CD8-positive, alpha-beta memory T cell (primary cell): ENCODE data around the gene TDRD3. TPM values are rescaled to one million over a fixed set of nuclear protein-coding genes. Genes with fewer than 3 reads are reported as not detected.
"Not testable (repeated sequence)": the region's sequence is repeated elsewhere in the genome, so short reads cannot be mapped to it uniquely, and the experiment has no call there.

Source experiments
- CTCF ChIA-PET: fragments of 350-600 bp; sonication (Branson Sonifier 250); formaldehyde crosslinking; loops from one replicate; lab custom pipeline; 2021; ENCODE audit warnings: antibody characterized with exemption; lab: Charles Lee
- POLR2A ChIA-PET: fragments of 350-600 bp; sonication (Branson Sonifier 250); formaldehyde crosslinking; loops from one replicate; lab custom pipeline; 2021; ENCODE audit warnings: antibody characterized with exemption; lab: Charles Lee
- DNase-seq, 5 donors: peaks; one replicate each; pipeline versions ENCODE4 v3.0.0 to v3.0.0-alpha.2; 2020 to 2022; ENCODE audit warnings: mixed read lengths in 1 of 5
- H3K27ac ChIP-seq: one replicate; pipeline ENCODE4 v1.7.0; 2013; ENCODE audit warnings: low read depth, mild to moderate bottlenecking, low read length, moderate library complexity
- H3K27me3 ChIP-seq: 2 replicates; pipeline ENCODE4 v1.7.0; 2013; ENCODE audit warnings: low read length, mild to moderate bottlenecking; ENCODE audit not compliant: insufficient read depth, poor library complexity, severe bottlenecking
- H3K36me3 ChIP-seq: 2 replicates; pipeline ENCODE4 v1.7.0; 2013; ENCODE audit warnings: mild to moderate bottlenecking, low read length, moderate library complexity; ENCODE audit not compliant: insufficient read depth
- H3K4me1 ChIP-seq: 2 replicates; pipeline ENCODE4 v1.7.0; 2013; ENCODE audit warnings: mild to moderate bottlenecking, low read length, moderate library complexity; ENCODE audit not compliant: insufficient read depth
- H3K4me3 ChIP-seq: 2 replicates; pipeline ENCODE4 v1.7.0; 2013; ENCODE audit warnings: mild to moderate bottlenecking, low read length
- H3K9me3 ChIP-seq: 2 replicates; pipeline ENCODE4 v1.7.0; 2013; ENCODE audit warnings: mild to moderate bottlenecking, low read length
- H3K27ac Mint-ChIP-seq, 8 donors: one replicate each; pipeline ENCODE4 v1.8.0; 2020 to 2021; ENCODE audit warnings: mixed read lengths in 8 of 8, mild to moderate bottlenecking in 6 of 8, inconsistent platforms in 3 of 8, moderate library complexity in 3 of 8
- H3K27me3 Mint-ChIP-seq, 2 donors: one replicate each; pipeline ENCODE4 v1.8.0; 2020 to 2021; ENCODE audit warnings: mixed read lengths in 2 of 2, mild to moderate bottlenecking in 1 of 2, moderate library complexity in 1 of 2
- H3K36me3 Mint-ChIP-seq, 3 donors: one replicate each; pipeline ENCODE4 v1.8.0; 2020 to 2021; ENCODE audit warnings: mixed read lengths in 3 of 3, inconsistent platforms in 1 of 3, mild to moderate bottlenecking in 1 of 3
- H3K4me1 Mint-ChIP-seq, 3 donors: one replicate each; pipeline ENCODE4 v1.8.0; 2020 to 2021; ENCODE audit warnings: mixed read lengths in 3 of 3, inconsistent platforms in 1 of 3, mild to moderate bottlenecking in 1 of 3
- H3K4me3 Mint-ChIP-seq, 7 donors: one replicate each; pipeline ENCODE4 v1.8.0; 2020 to 2021; ENCODE audit warnings: mixed read lengths in 7 of 7, mild to moderate bottlenecking in 6 of 7, moderate library complexity in 4 of 7, inconsistent platforms in 2 of 7
- H3K9me3 Mint-ChIP-seq, 5 donors: one replicate each; pipeline ENCODE4 v1.8.0; 2020 to 2022; ENCODE audit warnings: mixed read lengths in 5 of 5, mild to moderate bottlenecking in 3 of 5, moderate library complexity in 2 of 5, inconsistent platforms in 1 of 5
- polyA plus RNA-seq: library from polyadenylated mRNA; unstranded; fragments of 300-500 nt; fragmentation: Illumina TruSeq; gene quantifications from one replicate; pipeline ENCODE4 v1.2.3, GENCODE V29; 2021
- total RNA-seq, 2 experiments: library from RNA; stranded (reverse); gene quantifications; one replicate each; pipeline ENCODE4 v1.2.3, GENCODE V29; 2021

The TDRD3 gene
- total and polyA plus RNA-seq, 3 experiments from 2014 or later = 8.7 to 22.7 (median 21.2) TPM

DNA sequence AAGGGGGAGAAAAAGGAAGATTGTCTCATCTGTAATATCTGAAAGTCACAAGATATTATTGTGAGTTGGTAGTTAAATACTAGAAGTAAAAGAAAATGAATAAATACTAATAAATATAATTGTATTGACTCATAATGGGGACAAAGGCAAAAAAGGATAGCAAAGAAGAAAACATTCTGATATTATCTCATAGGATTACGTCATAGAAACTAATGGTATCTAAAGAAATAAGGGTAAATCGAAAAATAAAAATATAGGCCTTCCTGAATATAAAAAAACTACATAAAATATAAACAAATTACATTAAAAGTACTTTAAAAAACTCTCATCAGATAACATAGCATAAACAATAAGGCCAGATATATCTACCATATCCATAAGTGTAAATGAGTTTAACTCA lies 38.6 kb upstream of the TDRD3 start:
- H3K27ac Mint-ChIP-seq = no peak overlapping the region
- CTCF ChIA-PET = no interaction called here
- H3K27ac ChIP-seq = no peak overlapping the region

DNA sequence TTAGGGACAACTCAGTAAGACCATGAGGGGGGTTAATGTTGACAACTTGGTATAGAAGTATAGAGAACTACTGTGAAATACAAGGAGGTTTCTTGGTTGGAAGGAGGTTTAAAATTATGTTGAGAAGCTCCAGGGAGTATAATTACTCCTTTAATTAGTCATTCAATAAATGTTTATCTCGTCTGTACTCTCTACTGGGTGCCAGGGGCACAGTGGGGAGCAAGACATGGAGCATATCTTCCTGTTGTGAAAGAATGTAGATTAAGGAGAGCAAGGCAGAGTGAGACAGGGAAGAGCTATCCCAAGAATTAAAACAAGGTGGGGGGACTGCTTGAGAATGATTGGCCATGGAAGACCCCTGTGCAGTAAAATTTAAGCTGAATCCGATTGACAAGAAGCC lies 33.7 kb upstream of the TDRD3 start:
- Mint-ChIP-seq H3K4me1 (no peaks in the 10 kb centered on the region), H3K36me3 (no peaks in the 10 kb centered on the region)

More for the DNA sequence above, 38.6 kb upstream of the TDRD3 start:
- H3K27me3 Mint-ChIP-seq = peaks cover 7 to 12% of the 10 kb centered on the region in 2 donors
- H3K36me3 Mint-ChIP-seq = no peaks in the 10 kb centered on the region
- no peak for DNase-seq
- H3K4me1 ChIP-seq = no peaks in the 10 kb centered on the region
- H3K4me1 Mint-ChIP-seq = no peaks in the 10 kb centered on the region
- no peaks in the 10 kb centered on the region for H3K36me3 ChIP-seq
- H3K27me3 ChIP-seq = no peaks in the 10 kb centered on the region
- H3K4me3 Mint-ChIP-seq = no peak overlapping the region
- no peak overlapping the region for H3K4me3 ChIP-seq
- no peaks in the 10 kb centered on the region for H3K9me3 Mint-ChIP-seq
- POLR2A ChIA-PET = no interaction called here
- no peaks in the 10 kb centered on the region for H3K9me3 ChIP-seq

DNA sequence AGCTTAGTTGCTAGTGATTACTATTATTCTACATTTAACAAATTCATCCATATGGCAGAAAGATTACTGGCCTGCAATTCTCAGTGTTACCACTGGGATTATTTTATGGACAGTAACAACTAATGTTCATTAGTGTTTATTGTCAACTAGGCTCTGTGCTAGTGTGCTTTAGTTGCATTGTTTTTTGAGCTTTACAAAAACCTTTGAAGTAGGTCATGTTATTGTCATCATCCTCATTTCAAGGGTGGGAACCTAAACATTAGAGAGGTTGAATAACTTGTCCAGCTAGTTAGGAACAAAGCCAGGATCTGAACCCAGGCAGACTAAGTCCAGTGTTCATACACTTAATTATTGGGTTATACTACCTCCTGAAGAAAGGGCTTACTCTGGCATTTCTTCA lies 27.8 kb upstream of the TDRD3 start:
- H3K9me3 ChIP-seq = no peaks in the 10 kb centered on the region
- ChIA-PET CTCF (interaction anchor here (0.7 kb wide), 2 partner anchors 8 to 30 kb away, joined by 3 read pairs; no protein-coding TSS in a partner anchor), POLR2A (no interaction called here)
- Mint-ChIP-seq H3K9me3 (no peaks in the 10 kb centered on the region), H3K4me3 (no peak overlapping the region), H3K27ac (no peak overlapping the region), H3K36me3 (no peaks in the 10 kb centered on the region), H3K27me3 (peaks cover 4 to 8% of the 10 kb centered on the region in 2 donors), H3K4me1 (no peaks in the 10 kb centered on the region)
- no peak overlapping the region for H3K4me3 ChIP-seq
- H3K27me3 ChIP-seq = no peaks in the 10 kb centered on the region
- DNase-seq = no peak
- H3K36me3 ChIP-seq = no peaks in the 10 kb centered on the region
- H3K27ac ChIP-seq = no peak overlapping the region
- no peaks in the 10 kb centered on the region for H3K4me1 ChIP-seq

More for the DNA sequence above, 33.7 kb upstream of the TDRD3 start:
- H3K4me1 ChIP-seq = no peaks in the 10 kb centered on the region
- Mint-ChIP-seq H3K9me3 (no peaks in the 10 kb centered on the region), H3K27ac (no peak overlapping the region), H3K4me3 (no peak overlapping the region), H3K27me3 (peaks cover 7 to 14% of the 10 kb centered on the region in 2 donors)
- no peak for DNase-seq
- ChIA-PET POLR2A (no interaction called here), CTCF (interaction anchor here (1.0 kb wide), 1 partner anchor 36 kb away, joined by 3 read pairs; no protein-coding TSS in a partner anchor)
- no peak overlapping the region for H3K4me3 ChIP-seq
- H3K27me3 ChIP-seq = no peaks in the 10 kb centered on the region
- H3K36me3 ChIP-seq = no peaks in the 10 kb centered on the region
- H3K9me3 ChIP-seq = no peaks in the 10 kb centered on the region
- no peak overlapping the region for H3K27ac ChIP-seq

DNA sequence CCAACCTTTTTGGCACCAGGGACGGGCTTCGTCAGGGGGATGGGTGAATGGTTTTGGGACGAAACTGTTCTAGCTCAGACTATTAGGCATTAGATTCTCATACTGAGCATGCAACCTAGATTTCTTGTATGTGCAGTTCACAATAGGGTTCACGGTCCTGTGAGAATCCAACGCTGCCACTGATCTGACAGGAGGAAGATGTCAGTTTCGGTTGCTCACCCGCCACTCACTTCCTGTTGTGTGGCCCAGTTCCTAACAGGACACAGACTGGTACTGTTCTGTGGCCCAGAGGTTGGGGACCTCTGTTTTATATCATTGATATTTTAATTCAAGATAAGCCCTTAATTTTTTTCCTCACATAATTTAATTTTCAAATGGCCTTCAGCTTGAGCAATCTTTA lies 26.7 kb upstream of the TDRD3 start:
- no peaks in the 10 kb centered on the region for H3K9me3 Mint-ChIP-seq
- H3K27me3 Mint-ChIP-seq = peaks cover 4 to 13% of the 10 kb centered on the region in 2 donors
- DNase-seq = no peak
- H3K27ac Mint-ChIP-seq = peak overlapping the region in 3 of 8 donors; percentile 8 to 68 (median 46)
- Histone ChIP-seq H3K9me3 (no peaks in the 10 kb centered on the region), H3K27ac (no peak overlapping the region), H3K36me3 (no peaks in the 10 kb centered on the region), H3K4me1 (no peaks in the 10 kb centered on the region), H3K4me3 (no peak overlapping the region), H3K27me3 (no peaks in the 10 kb centered on the region)
- POLR2A ChIA-PET = no interaction called here
- peak overlapping the region in 2 of 7 donors; percentile 45 to 53 for H3K4me3 Mint-ChIP-seq
- CTCF ChIA-PET = interaction anchor here (0.6 kb wide), 1 partner anchor 872 kb away, joined by 3 read pairs; no protein-coding TSS in a partner anchor
- H3K36me3 Mint-ChIP-seq = no peaks in the 10 kb centered on the region
- no peaks in the 10 kb centered on the region for H3K4me1 Mint-ChIP-seq

DNA sequence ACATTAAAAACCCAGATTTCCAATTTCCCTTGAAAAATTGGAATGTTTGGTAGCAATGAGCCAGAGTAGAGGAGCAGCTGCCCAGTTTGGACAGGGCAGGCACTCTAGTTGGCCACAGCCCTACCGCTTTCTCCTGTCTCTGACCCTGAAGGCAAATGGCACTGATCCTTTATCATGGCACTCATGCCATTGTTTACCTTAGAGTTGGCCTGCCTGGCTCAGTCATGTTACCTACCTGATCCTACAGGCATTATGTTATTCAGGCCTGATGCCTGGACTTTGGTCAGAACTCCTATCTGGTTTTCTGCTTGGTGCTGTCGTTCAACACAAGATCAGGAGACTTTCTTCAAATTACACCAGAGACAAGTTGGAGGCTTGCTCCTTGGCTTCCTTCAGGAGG lies 24.9 kb upstream of the TDRD3 start:
- no peak overlapping the region for H3K4me3 Mint-ChIP-seq
- H3K4me1 ChIP-seq = no peaks in the 10 kb centered on the region
- H3K27ac ChIP-seq = no peak overlapping the region
- no peak overlapping the region for H3K27ac Mint-ChIP-seq
- H3K4me1 Mint-ChIP-seq = no peaks in the 10 kb centered on the region
- DNase-seq = no peak
- POLR2A ChIA-PET = no interaction called here
- H3K4me3 ChIP-seq = no peak overlapping the region
- H3K27me3 Mint-ChIP-seq = peaks cover 2 to 6% of the 10 kb centered on the region in 2 donors
- no peaks in the 10 kb centered on the region for H3K36me3 Mint-ChIP-seq
- CTCF ChIA-PET = no interaction called here
- no peaks in the 10 kb centered on the region for H3K9me3 ChIP-seq
- no peaks in the 10 kb centered on the region for H3K36me3 ChIP-seq
- no peaks in the 10 kb centered on the region for H3K9me3 Mint-ChIP-seq
- no peaks in the 10 kb centered on the region for H3K27me3 ChIP-seq

DNA sequence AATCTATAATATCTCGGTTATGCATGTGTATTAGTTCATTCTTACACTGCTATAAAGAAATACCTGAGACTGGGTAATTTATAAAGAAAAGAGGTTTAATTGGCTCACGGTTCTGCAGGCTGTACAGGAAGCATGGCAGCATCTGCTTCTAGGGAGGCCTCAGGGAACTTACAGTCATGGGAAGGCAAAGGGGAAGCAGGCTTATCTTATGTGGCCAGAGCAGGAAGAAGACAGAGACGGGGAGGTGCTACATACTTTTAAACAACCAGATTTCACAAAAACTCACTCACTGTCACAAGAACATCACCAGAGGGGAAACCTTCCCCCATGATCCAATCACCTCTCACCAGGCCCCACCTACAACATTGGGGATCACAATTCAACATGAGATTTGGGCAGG lies 17.7 kb upstream of the TDRD3 start:
- H3K36me3 ChIP-seq, H3K4me1 Mint-ChIP-seq: not testable (repeated sequence)
- H3K27me3 Mint-ChIP-seq = peaks cover 2 to 18% of the 10 kb centered on the region in 2 donors

DNA sequence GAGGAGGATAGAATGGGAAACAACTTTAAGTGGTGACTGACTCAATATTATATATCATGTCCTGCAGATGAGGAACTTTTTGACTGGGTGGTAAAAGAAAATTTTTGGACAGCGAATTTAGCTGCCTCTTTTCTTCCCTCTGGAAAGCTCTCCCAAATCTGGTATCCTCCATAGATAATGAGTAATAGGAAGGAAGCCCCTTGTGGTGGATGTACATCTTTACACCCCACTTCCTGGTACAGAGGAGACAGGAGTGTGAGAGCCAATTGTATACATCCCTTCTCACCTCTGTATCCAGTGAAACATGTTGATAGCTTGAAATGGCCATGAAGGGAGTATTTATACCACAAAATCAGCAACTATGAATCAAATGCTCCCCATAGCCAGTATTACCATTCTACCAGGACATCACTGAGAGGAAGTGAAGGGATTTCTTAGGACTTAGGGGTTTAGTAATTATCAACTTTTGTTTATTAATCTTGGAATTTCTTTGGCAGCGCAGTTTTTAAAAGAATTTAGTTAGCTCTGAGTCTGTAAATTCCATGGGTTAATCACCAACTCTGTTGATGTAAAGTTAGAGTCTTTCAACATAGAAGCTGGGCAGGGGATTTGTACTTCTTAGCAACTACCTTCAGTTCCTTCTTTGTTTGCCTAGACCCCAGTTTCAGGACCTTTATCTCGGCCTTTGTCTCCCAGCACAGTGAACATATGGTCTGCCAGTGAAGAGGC lies 17.0 kb upstream of the TDRD3 start:
- Histone ChIP-seq H3K36me3 (no peaks in the 10 kb centered on the region), H3K4me3 (no peak overlapping the region), H3K4me1 (no peaks in the 10 kb centered on the region), H3K27ac (no peak overlapping the region), H3K9me3 (no peaks in the 10 kb centered on the region), H3K27me3 (no peaks in the 10 kb centered on the region)
- H3K4me1 Mint-ChIP-seq = no peaks in the 10 kb centered on the region
- no peak for DNase-seq
- H3K27me3 Mint-ChIP-seq = peaks cover 2 to 16% of the 10 kb centered on the region in 2 donors
- no peak overlapping the region for H3K4me3 Mint-ChIP-seq
- ChIA-PET POLR2A (no interaction called here), CTCF (no interaction called here)
- no peaks in the 10 kb centered on the region for H3K36me3 Mint-ChIP-seq
- no peak overlapping the region for H3K27ac Mint-ChIP-seq
- H3K9me3 Mint-ChIP-seq = no peaks in the 10 kb centered on the region

More for the DNA sequence above, 17.7 kb upstream of the TDRD3 start:
- H3K4me3 Mint-ChIP-seq, H3K27ac Mint-ChIP-seq, POLR2A ChIA-PET, H3K27ac ChIP-seq, H3K9me3 ChIP-seq, H3K4me1 ChIP-seq, DNase-seq, H3K27me3 ChIP-seq, CTCF ChIA-PET, H3K36me3 Mint-ChIP-seq, H3K4me3 ChIP-seq, H3K9me3 Mint-ChIP-seq: not testable (repeated sequence)

DNA sequence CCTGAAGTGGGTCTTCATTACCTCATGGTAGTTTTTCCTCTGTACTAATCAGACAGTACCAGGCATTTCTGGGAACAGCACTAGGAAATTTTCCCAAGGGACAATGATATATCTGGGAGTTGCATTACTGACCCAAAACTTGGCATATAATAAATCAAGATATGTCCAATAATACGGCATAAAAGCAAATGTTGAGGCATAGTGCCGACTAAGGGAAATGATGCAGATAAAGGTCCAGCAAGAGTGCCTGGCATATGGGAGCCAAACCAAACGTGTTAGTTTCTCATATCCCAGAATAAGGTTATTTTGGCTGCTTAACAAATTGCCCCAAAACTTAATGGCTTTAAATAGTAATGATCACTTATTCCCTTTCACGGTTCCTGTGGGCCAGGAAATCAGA lies 12.1 kb upstream of the TDRD3 start:
- Mint-ChIP-seq H3K36me3 (no peaks in the 10 kb centered on the region), H3K27me3 (peaks cover 6 to 17% of the 10 kb centered on the region in 2 donors), H3K9me3 (no peaks in the 10 kb centered on the region), H3K4me1 (no peaks in the 10 kb centered on the region), H3K27ac (no peak overlapping the region), H3K4me3 (no peak overlapping the region)
- no peak for DNase-seq
- ChIA-PET CTCF (no interaction called here), POLR2A (no interaction called here)
- no peaks in the 10 kb centered on the region for H3K36me3 ChIP-seq
- no peaks in the 10 kb centered on the region for H3K9me3 ChIP-seq
- H3K27ac ChIP-seq = no peak overlapping the region
- H3K27me3 ChIP-seq = no peaks in the 10 kb centered on the region
- H3K4me3 ChIP-seq = no peak overlapping the region
- H3K4me1 ChIP-seq = no peaks in the 10 kb centered on the region
